Cardiac muscle cell (in vitro differentiated cells and primary cell): ENCODE data around the gene CCDC69. TPM values are rescaled to one million over a fixed set of nuclear protein-coding genes. Genes with fewer than 3 reads are reported as not detected.
A peak's percentile ranks its signal among the peaks of the same experiment; 100 is the strongest.

Experiments
- DNase-seq, 2 donors: peaks; one replicate each; pipeline versions ENCODE4 v3.0.0 to v3.0.0-alpha.2; 2010 to 2017; ENCODE audit warnings: low read depth in 1 of 2, low spot score in 1 of 2
- H3K27ac ChIP-seq: fragments of 200-600 bp; sonication (generic); 2 replicates; pipeline ENCODE4 v1.5.1; 2016
- H3K27me3 ChIP-seq: fragments of 200-600 bp; sonication (generic); 2 replicates; pipeline ENCODE4 v1.6.0; 2016; ENCODE audit warnings: control low read depth
- H3K36me3 ChIP-seq: fragments of 200-600 bp; sonication (generic); 2 replicates; pipeline ENCODE4 v1.5.1; 2016; ENCODE audit warnings: control low read depth
- H3K4me1 ChIP-seq: fragments of 200-600 bp; sonication (generic); 2 replicates; pipeline ENCODE4 v1.8.1; 2017; ENCODE audit warnings: low read depth, mild to moderate bottlenecking, mixed run types
- H3K4me3 ChIP-seq: fragments of 200-600 bp; sonication (generic); 2 replicates; pipeline ENCODE4 v1.5.1; 2016; ENCODE audit warnings: mild to moderate bottlenecking
- H3K9me3 ChIP-seq: fragments of 200-600 bp; sonication (generic); 2 replicates; pipeline ENCODE4 v1.5.1; 2017; ENCODE audit warnings: low read depth, mild to moderate bottlenecking, control low read depth
- CTCF ChIP-seq: IDR thresholded peaks from 2 replicates; pipeline ENCODE4 v1.5.1; 2012; ENCODE audit warnings: low read depth, mild to moderate bottlenecking, low read length
- polyA plus RNA-seq: library from polyadenylated mRNA; unstranded; fragments of >200 nt; fragmentation: Nextera tagmentation; extraction: Ambion mirVana; gene quantifications from 2 replicates; pipeline ENCODE4 v1.2.1, GENCODE V29; 2016
- total RNA-seq: library from RNA; depleted of rRNA; stranded (reverse); fragments of >200 nt; gene quantifications from 2 replicates; pipeline ENCODE4 v1.2.3, GENCODE V29; 2016

The CCDC69 gene
- total and polyA plus RNA-seq, 2 experiments from 2014 or later: 70.4 to 104 TPM

DNA sequence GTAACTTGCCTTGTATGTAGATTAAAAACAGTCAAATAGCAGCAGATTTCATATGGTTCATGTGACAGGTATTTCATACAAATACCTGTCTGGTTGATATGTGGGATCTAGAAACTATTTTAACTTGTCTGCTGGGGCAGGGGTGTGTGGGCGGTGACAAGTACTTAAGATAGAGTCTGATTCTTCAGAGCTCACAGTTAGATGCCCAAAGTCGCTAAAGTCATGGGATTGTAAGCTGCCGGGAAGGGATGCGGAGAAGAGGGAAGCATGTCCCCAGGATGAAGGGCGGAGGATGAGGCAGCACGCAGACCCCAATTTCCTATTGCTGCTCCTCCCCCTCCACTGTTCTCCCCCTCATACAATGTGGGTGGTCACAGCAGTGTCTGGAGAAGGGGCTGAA, 79.6 kb downstream of the CCDC69 start:
- Histone ChIP-seq H3K9me3 (no peaks in the 10 kb centered on the region), H3K27ac (peak overlapping the region; percentile 94), H3K36me3 (peaks cover 34% of the 10 kb centered on the region), H3K4me3 (no peak overlapping the region), H3K4me1 (peaks cover 57% of the 10 kb centered on the region), H3K27me3 (no peaks in the 10 kb centered on the region)
- no peak for DNase-seq
- TF ChIP-seq CTCF: no peak

DNA sequence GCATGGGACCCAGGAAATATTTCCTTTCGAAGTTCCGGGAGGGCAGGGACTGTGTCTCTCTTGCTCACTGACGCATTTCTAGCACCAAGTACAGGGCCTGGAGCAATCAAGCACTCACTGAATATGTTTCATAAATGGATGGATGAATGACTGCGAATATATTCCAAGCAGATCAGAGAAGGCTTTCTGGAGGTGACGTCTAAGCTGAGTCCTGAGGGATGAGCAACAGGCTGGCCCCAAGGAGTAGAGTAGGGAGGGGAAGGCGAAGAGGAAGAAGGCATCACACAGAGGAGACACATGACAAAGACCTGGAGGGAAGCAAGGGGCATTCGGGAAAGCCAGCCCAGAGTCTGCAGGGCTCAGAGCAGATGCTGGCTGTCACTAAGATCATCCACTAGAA, 80.2 kb downstream of the CCDC69 start:
- Histone ChIP-seq H3K36me3 (peaks cover 40% of the 10 kb centered on the region), H3K4me3 (no peak overlapping the region), H3K9me3 (no peaks in the 10 kb centered on the region), H3K27me3 (no peaks in the 10 kb centered on the region), H3K4me1 (peaks cover 54% of the 10 kb centered on the region), H3K27ac (peak overlapping the region; percentile 94)
- TF ChIP-seq CTCF: no peak
- no peak for DNase-seq

- Histone ChIP-seq H3K4me1 (peaks cover 52% of the 10 kb centered on the region), H3K27me3 (no peaks in the 10 kb centered on the region), H3K4me3 (no peak overlapping the region), H3K27ac (peak overlapping the region; percentile 94), H3K36me3 (peaks cover 47% of the 10 kb centered on the region), H3K9me3 (no peaks in the 10 kb centered on the region)
- no peak for TF ChIP-seq CTCF
- DNase-seq: no peak
These were observed 81.0 kb downstream of the CCDC69 start for GRCh38 chr5:151142933-151143332.

GRCh38 chr5:151141535-151141934, 82.4 kb downstream of the CCDC69 start:
- Histone ChIP-seq H3K27me3 (no peaks in the 10 kb centered on the region), H3K27ac (peak overlapping the region; percentile 94), H3K36me3 (peaks cover 57% of the 10 kb centered on the region), H3K9me3 (no peaks in the 10 kb centered on the region), H3K4me1 (peaks cover 52% of the 10 kb centered on the region), H3K4me3 (no peak overlapping the region)
- no peak for TF ChIP-seq CTCF
- peak in 1 of 2 donors; percentile 72 for DNase-seq

DNA sequence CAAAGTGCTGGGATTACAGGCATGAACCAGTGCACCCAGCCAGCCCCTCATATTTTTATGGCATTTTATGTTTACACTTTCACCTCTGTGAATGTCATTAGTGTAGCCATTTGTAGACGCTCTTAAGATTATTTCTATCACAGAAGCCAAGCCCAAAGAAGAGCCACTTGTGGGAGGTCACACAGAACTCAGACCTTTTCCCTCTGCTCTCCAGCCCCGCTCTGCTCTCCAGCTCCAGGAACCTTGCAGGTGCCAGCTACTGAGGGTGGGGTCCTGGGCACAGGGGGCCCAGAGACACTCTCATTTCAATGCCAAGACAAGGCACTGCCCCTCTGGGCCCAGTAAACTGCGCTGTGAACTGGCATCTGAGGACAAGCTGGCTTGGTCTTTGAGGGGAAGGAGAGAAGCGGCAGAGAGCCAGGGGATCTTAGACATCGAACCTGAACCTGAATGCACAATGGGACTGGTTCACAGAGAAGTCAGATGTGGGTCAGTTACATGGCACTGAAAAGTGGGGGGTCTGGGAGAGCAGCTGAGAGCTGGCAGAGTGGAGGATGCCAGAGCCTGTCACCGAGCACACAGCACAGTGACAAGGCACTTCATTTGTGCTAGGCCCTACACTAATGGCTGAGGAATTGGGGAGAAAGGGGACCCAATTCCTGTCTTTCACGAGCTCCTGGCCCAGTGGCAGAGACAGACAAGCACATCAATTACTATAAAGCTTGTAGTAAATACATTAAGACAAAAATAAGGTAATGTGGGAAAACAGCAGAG, 83.0 kb downstream of the CCDC69 start:
- no peak overlapping the region for H3K4me3 ChIP-seq
- H3K27ac ChIP-seq: peak overlapping the region; percentile 94
- H3K4me1 ChIP-seq: peaks cover 52% of the 10 kb centered on the region
- no peaks in the 10 kb centered on the region for H3K9me3 ChIP-seq
- H3K36me3 ChIP-seq: peaks cover 61% of the 10 kb centered on the region
- no peaks in the 10 kb centered on the region for H3K27me3 ChIP-seq
- no peak for TF ChIP-seq CTCF
- DNase-seq: peak in 1 of 2 donors; percentile 27
